Endothelial cell of umbilical vein (primary cell): Measurements from ENCODE around the gene CTTNBP2NL. TPM values are rescaled to one million over a fixed set of nuclear protein-coding genes. Genes with fewer than 3 reads are reported as not detected.

ENCODE experiments used
- BruUV-seq: library from RNA; stranded (reverse); fragments of 400-500 nt; replicated peaks from 2 replicates; lab custom pipeline; 2021; lab: Mats Ljungman, UMichigan
- CTCF ChIA-PET: fragments of 300-600, 350-600 bp; sonication (Branson Sonifier 250); formaldehyde crosslinking; loops from one replicate; lab custom pipeline; 2021; ENCODE audit warnings: antibody characterized with exemption, inconsistent platforms; lab: Charles Lee
- POLR2A ChIA-PET: fragments of 300-600, 350-600 bp; sonication (Branson Sonifier 250); formaldehyde crosslinking; loops from one replicate; lab custom pipeline; 2021; ENCODE audit warnings: antibody characterized with exemption, inconsistent platforms; lab: Charles Lee
- DNase-seq: peaks from one replicate; pipeline ENCODE4 v3.0.0-alpha.2; 2011; ENCODE audit warnings: low read depth, low spot score
- FAIRE-seq: peaks from 2 replicates; lab custom pipeline; 2011; peaks lifted over from hg19 to GRCh38; lab: Jason Lieb, UNC
- H2AFZ ChIP-seq: 2 replicates; pipeline ENCODE4 v1.6.0; 2012; ENCODE audit warnings: low read depth, low read length, control low read depth, inconsistent platforms
- H3K27ac ChIP-seq: 2 replicates; pipeline ENCODE4 v1.5.1; 2011; ENCODE audit warnings: low read depth, mild to moderate bottlenecking, control low read depth, low read length, moderate library complexity; ENCODE audit not compliant: insufficient read depth
- H3K27me3 ChIP-seq, 2 experiments: 2 replicates each; pipeline versions ENCODE4 v1.6.0 to v1.6.1; 2011; ENCODE audit warnings: low read length in 2 of 2, mixed read lengths in 1 of 2; ENCODE audit not compliant: control insufficient read depth in 2 of 2, insufficient read depth in 2 of 2
- H3K36me3 ChIP-seq, 2 experiments: 2 replicates in 1 of 2; 3 replicates in 1 of 2; pipeline ENCODE4 v1.5.1; 2011; ENCODE audit warnings: low read length in 2 of 2, mild to moderate bottlenecking in 1 of 2, moderate library complexity in 1 of 2; ENCODE audit not compliant: control insufficient read depth in 2 of 2, insufficient read depth in 2 of 2; ENCODE audit errors: extremely low read depth in 1 of 2
- H3K4me1 ChIP-seq: 3 replicates; pipeline ENCODE4 v1.5.1; 2011; ENCODE audit warnings: mild to moderate bottlenecking, low read length; ENCODE audit not compliant: control insufficient read depth, insufficient read depth; ENCODE audit errors: extremely low read depth
- H3K4me2 ChIP-seq: 2 replicates; pipeline ENCODE4 v1.6.1; 2011; ENCODE audit warnings: low read length, control low read depth, mixed read lengths; ENCODE audit not compliant: insufficient read depth
- H3K4me3 ChIP-seq, 3 experiments: fragments of 200-600 bp in 1 of 3; sonication (generic), shearing (Covaris generic) in 1 of 3; replicated peaks in 1 of 3; 2 replicates each; pipeline ENCODE4 v1.5.1; 2011 to 2016; ENCODE audit warnings: control low read depth in 3 of 3, low read length in 3 of 3, mild to moderate bottlenecking in 2 of 3, inconsistent platforms in 1 of 3, low read depth in 1 of 3, moderate library complexity in 1 of 3; ENCODE audit not compliant: insufficient read depth in 1 of 3
- H3K79me2 ChIP-seq: 2 replicates; pipeline ENCODE4 v1.6.0; 2012; ENCODE audit warnings: low read length, inconsistent platforms; ENCODE audit not compliant: control insufficient read depth, insufficient read depth
- H3K9ac ChIP-seq: replicated peaks from 2 replicates; pipeline ENCODE3; 2011; ENCODE audit warnings: low read length, control low read depth; ENCODE audit not compliant: insufficient read depth; ENCODE audit errors: extremely low read depth
- H3K9me1 ChIP-seq: replicated peaks from 3 replicates; pipeline ENCODE4 v1.6.0; 2011; ENCODE audit warnings: mild to moderate bottlenecking, low read length; ENCODE audit not compliant: control insufficient read depth, insufficient read depth; ENCODE audit errors: extremely low read depth
- H3K9me3 ChIP-seq: replicated peaks from 2 replicates; pipeline ENCODE4 v1.5.1; 2012; ENCODE audit warnings: low read length, inconsistent platforms; ENCODE audit not compliant: control insufficient read depth, insufficient read depth
- H4K20me1 ChIP-seq: replicated peaks from 2 replicates; pipeline ENCODE3; 2011; ENCODE audit warnings: mild to moderate bottlenecking, low read length; ENCODE audit not compliant: control insufficient read depth, insufficient read depth; ENCODE audit errors: extremely low read depth
- CTCF ChIP-seq, 2 donors: IDR thresholded peaks; 1 replicate in 1 of 2; 2 replicates in 1 of 2; pipeline ENCODE4 v1.5.1; 2011; ENCODE audit warnings: low read length in 2 of 2, mild to moderate bottlenecking in 2 of 2, moderate library complexity in 2 of 2, control low read depth in 1 of 2, inconsistent platforms in 1 of 2, low read depth in 1 of 2; ENCODE audit not compliant: insufficient read depth in 1 of 2; ENCODE audit errors: extremely low read depth in 1 of 2
- EZH2 ChIP-seq: IDR thresholded peaks from 2 replicates; pipeline ENCODE4 v1.6.1; 2012; ENCODE audit warnings: borderline replicate concordance, low read depth, mild to moderate bottlenecking, moderate library complexity, low read length, inconsistent platforms; ENCODE audit not compliant: severe bottlenecking
- FOS ChIP-seq: IDR thresholded peaks from 2 replicates; pipeline ENCODE4 v1.6.1; 2011; ENCODE audit warnings: mild to moderate bottlenecking, low read length, moderate library complexity, borderline replicate concordance; ENCODE audit not compliant: insufficient read depth
- GATA2 ChIP-seq: IDR thresholded peaks from 2 replicates; pipeline ENCODE4 v1.7.0; 2011; ENCODE audit warnings: low read depth, mild to moderate bottlenecking, moderate library complexity, mixed read lengths, low read length; ENCODE audit not compliant: insufficient read length, insufficient read depth
- JUN ChIP-seq: IDR thresholded peaks from 2 replicates; pipeline ENCODE4 v1.6.1; 2011; ENCODE audit warnings: borderline replicate concordance, low read depth; ENCODE audit not compliant: insufficient read length, insufficient read depth
- MAX ChIP-seq: IDR thresholded peaks from 2 replicates; pipeline ENCODE4 v1.6.1; 2011; ENCODE audit not compliant: insufficient read depth, insufficient read length
- MYC ChIP-seq: IDR thresholded peaks from one replicate; pipeline ENCODE4 v1.6.1; 2011; ENCODE audit warnings: mild to moderate bottlenecking, low read depth, low read length
- POLR2A ChIP-seq: IDR thresholded peaks from 2 replicates; pipeline ENCODE4 v1.6.1; 2012; ENCODE audit warnings: low read depth, mild to moderate bottlenecking, control low read depth, low read length
- POLR2AphosphoS5 ChIP-seq: IDR thresholded peaks from 2 replicates; pipeline ENCODE4 v1.6.1; 2012; ENCODE audit warnings: low read depth, mild to moderate bottlenecking, control low read depth, low read length, moderate library complexity; ENCODE audit not compliant: insufficient read depth
- dilution Hi-C: fragments of 300-500 bp; cut with MboI; formaldehyde crosslinking; loops from one replicate; pipeline ENCODE4 v1.15.0; 2019; ENCODE audit warnings: low sequenced_read_pairs; ENCODE audit not compliant: extremely low pct_ligation_motif_present
- intact Hi-C: fragments of 100-400 bp; cut with micrococcal nuclease; formaldehyde crosslinking; loops from one replicate; pipeline ENCODE4 v1.10.0; 2022
- polyA plus RNA-seq, 4 experiments: library from polyadenylated mRNA; depleted of rRNA in 3 of 4; stranded (reverse) in 3 of 4; unstranded in 1 of 4; fragments of >200 nt; gene quantifications; 2 replicates each; pipeline versions ENCODE4 v1.2.1 to v1.2.3, GENCODE V29; 2011 to 2012; ENCODE audit warnings: missing spikeins in 1 of 4
- total RNA-seq: library from RNA; stranded (reverse); gene quantifications from 2 replicates; pipeline ENCODE4 v1.2.3, GENCODE V29; 2021

CTTNBP2NL gene
- total and polyA plus RNA-seq, 2 donors (not counting 3 experiments of a cell fraction or from before 2014, with no cell fraction given) = 21.5 to 94.4 TPM

GRCh38 chr1:112395256-112395820 lies 676 bp upstream of the CTTNBP2NL start:
- Histone ChIP-seq H3K36me3 (no peaks in the 10 kb centered on the region), H3K9me1 (no peaks in the 10 kb centered on the region), H4K20me1 (no peaks in the 10 kb centered on the region), H3K4me1 (peaks cover 69% of the 10 kb centered on the region), H3K4me2 (peak overlapping the region; percentile 93), H3K27me3 (no peaks in the 10 kb centered on the region), H3K9ac (peak overlapping the region; percentile 96), H3K4me3 (peak overlapping the region; percentile 86 to 94 (median 91)), H3K79me2 (peaks cover 72% of the 10 kb centered on the region), H2AFZ (peak overlapping the region; percentile 43), H3K27ac (peak overlapping the region; percentile 97), H3K9me3 (no peaks in the 10 kb centered on the region)
- TSS peak; percentile 32 for BruUV-seq
- TF ChIP-seq JUN (no peak), FOS (no peak), EZH2 (no peak), MYC (no peak), GATA2 (no peak), POLR2AphosphoS5 (no peak), MAX (no peak), POLR2A (no peak), CTCF (IDR thresholded peaks at IDR 0.05; ENCODE audit: extremely low read depth in 1 of 2, insufficient read depth in 1 of 2, low read depth in 1 of 2, low read length in 2 of 2) (no peak)
- no peak for FAIRE-seq
- intact Hi-C loops = loop anchor here (2.0 kb wide), 1 partner anchor 43 kb away; no protein-coding TSS in a partner anchor
- peak; percentile 28 for DNase-seq
- CTCF ChIA-PET = interaction anchor here (0.9 to 3.7 kb wide), 13 partner anchors 26 to 320 kb away, joined by 3 to 67 read pairs (median 8); partner anchors contain the start of genes MOV10 and PPM1J
- dilution Hi-C loops = no loop called here
- POLR2A ChIA-PET = interaction anchor here (0.7 to 1.3 kb wide), 3 partner anchors 34 to 279 kb away, joined by 3 to 4 read pairs (median 3); partner anchors contain the start of gene MOV10
